Measurements from ENCODE around the gene CCDC91.

Gene CCDC91

DNA sequence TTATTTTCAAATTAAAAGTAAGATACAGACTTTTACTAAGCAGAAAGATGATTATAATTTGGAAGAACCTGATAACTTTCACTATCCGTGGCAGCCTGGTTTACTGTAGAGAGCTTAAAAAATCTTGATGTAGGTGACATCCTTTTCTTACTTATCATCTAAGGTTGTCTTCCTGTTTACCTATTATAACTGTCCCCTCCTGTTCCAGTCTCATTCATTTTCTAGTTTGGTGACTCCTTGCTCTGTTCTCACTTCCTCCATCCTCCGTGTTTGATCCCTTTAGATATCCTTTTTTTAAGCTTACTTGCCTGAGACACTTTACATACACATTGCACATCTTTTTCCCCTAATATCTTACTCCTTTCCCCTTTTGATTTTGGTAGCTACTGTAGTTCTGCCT, 27.5 kb downstream of the CCDC91 start:
- DNase-seq (ENCODE audit: low read depth): no peak
- TF ChIP-seq, protein P1, sequence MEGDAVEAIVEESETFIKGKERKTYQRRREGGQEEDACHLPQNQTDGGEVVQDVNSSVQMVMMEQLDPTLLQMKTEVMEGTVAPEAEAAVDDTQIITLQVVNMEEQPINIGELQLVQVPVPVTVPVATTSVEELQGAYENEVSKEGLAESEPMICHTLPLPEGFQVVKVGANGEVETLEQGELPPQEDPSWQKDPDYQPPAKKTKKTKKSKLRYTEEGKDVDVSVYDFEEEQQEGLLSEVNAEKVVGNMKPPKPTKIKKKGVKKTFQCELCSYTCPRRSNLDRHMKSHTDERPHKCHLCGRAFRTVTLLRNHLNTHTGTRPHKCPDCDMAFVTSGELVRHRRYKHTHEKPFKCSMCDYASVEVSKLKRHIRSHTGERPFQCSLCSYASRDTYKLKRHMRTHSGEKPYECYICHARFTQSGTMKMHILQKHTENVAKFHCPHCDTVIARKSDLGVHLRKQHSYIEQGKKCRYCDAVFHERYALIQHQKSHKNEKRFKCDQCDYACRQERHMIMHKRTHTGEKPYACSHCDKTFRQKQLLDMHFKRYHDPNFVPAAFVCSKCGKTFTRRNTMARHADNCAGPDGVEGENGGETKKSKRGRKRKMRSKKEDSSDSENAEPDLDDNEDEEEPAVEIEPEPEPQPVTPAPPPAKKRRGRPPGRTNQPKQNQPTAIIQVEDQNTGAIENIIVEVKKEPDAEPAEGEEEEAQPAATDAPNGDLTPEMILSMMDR (IDR thresholded peaks at IDR 0.05; ENCODE audit: low read depth, low read length, missing control alignments): no peak

DNA sequence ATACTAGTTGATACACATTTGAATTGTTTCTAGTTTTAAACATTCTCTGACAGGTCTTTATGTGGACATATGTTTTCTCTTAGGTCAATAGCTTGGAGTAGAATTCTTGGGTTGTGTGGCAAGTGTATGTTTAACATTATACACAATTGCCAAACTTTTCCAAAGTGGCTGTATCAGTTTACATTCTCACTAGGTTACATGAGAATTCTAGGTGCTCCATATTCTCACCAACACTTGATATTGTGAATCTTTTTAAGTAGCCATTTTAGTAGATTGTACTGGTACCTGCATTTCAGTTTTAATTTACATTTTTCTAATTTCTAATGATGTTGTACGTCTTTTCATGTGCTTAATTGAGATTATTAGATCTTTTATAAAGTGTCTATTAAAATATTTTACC, 28.6 kb downstream of the CCDC91 start:
- TF ChIP-seq, protein P1 (IDR thresholded peaks at IDR 0.05; ENCODE audit: low read depth, low read length, missing control alignments): no peak
- no peak overlapping the region for H3K4me3 ChIP-seq (ENCODE audit: low read depth, low read length)
- no peak for DNase-seq (ENCODE audit: low read depth)

More for the DNA sequence above, 27.5 kb downstream of the CCDC91 start:
- H3K4me3 ChIP-seq (ENCODE audit: low read depth, low read length): no peak overlapping the region

DNA sequence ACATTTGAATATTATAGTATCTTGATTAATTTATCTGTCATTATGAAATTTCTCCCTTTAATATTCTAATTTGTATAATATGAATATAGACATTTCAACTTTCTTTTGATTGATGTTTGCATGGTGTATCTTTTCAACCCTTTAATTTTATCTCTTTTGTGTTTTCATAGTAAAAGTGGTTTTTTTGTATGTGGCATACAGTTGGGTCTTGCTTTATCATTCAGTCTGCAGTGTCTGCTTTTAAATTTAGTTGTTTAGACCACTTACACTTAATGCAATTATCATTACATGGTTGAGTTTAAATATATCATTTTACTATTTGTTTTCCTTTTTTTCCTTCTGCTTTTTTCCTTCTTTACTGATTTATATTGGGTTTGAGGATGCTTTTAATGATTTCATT, 29.6 kb downstream of the CCDC91 start:
- H3K4me3 ChIP-seq (ENCODE audit: low read depth, low read length): no peak overlapping the region
- no peak for DNase-seq (ENCODE audit: low read depth)
- TF ChIP-seq, protein P1 (IDR thresholded peaks at IDR 0.05; ENCODE audit: low read depth, low read length, missing control alignments): no peak

DNA sequence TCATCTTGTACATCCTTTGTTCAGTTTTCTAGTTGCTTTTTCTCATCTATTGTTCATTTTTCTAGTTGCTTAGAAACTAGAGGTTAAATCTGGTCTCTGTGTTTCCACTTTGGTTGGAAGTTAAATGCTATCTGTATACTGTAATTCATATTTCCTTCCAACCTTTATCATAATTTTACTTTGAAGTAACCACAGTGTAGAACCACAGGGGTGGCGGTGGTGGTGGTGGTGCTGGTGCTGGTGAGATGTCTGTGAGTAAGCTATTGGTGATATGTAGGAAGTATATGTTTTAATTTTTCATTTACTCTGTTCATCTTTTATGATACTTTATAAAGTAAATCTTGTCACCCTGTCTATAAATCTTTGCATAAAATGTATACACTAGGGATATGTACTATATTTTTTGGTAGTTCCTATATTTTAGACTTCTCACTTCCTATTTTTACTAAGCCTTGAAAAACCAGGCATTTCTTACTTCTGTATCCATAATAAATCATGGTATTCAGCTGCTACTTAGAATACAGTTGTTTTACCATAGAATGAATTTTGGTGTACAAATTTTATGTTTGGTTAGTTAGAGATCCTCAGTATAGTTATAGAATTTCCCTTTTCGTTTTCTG, 31.9 kb downstream of the CCDC91 start:
- no peak for DNase-seq (ENCODE audit: low read depth)
- TF ChIP-seq, protein P1 (IDR thresholded peaks at IDR 0.05; ENCODE audit: low read depth, low read length, missing control alignments): no peak
- H3K4me3 ChIP-seq (ENCODE audit: low read depth, low read length): no peak overlapping the region

DNA sequence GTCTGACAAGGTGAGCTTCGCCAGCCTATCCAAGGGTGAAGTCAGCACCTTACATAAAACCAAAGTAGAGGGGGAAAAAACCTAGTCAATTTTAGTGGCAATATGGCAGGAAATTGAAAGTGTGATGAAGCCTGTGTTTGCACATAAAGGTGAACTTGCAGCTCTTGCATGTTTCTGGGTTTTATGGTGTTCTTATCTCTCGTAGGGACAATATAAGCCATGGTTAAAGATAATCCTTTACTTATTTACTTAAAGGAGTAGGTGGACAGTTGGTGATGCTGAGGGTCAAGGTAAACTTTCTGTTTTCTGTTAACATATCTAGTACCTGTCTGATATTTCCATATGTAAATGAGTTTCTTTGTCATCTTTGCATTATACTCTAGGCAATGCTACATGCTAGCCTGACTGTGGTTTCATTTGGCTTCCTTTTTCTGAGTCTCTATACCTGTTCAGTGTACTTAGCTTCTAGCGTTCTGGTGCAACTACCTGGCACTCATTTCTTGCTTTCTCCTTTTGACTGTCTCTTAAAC, 32.8 kb downstream of the CCDC91 start:
- H3K4me3 ChIP-seq (ENCODE audit: low read depth, low read length): no peak overlapping the region
- DNase-seq (ENCODE audit: low read depth): peak; percentile 36
- TF ChIP-seq, protein P1 (IDR thresholded peaks at IDR 0.05; ENCODE audit: low read depth, low read length, missing control alignments): no peak

DNA sequence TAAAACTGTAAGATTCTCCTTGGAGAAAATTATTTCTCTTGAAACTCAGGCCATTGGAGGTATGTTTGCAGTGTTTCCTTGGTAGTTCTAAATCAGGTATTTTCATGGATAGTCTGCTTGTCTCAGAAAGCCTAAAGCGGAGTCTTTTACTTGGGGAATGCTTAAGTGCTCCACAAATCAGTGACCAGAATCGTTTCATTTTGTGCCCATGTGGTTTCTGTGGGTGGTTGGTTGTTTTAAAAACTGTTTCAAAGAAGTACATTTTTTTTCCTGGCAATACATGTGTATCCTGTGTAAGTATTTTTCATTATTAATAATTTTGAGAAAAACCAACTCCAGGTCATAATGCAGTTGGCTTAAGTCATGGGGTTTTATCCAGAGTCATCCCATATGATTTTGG, 33.6 kb downstream of the CCDC91 start:
- TF ChIP-seq, protein P1 (IDR thresholded peaks at IDR 0.05; ENCODE audit: low read depth, low read length, missing control alignments): no peak
- H3K4me3 ChIP-seq (ENCODE audit: low read depth, low read length): no peak overlapping the region
- DNase-seq (ENCODE audit: low read depth): no peak

DNA sequence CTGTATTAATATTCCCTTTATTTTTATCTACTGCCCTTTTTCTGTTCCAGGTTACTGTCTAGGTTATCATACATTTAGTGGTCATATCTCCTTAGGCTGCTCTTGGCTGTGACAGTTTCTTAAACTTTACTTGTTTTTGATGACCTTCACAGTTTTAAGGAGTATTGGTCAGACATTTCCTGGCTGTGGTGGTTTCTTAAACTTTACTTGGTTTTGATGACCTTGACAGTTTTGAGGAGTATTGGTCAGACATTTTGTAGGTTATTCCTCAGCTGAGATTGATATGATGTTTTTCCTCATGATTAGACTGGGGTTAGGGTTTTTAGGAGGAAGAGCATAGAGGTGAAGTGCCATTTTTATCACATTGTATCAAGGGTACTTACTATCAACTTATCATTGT, 36.4 kb downstream of the CCDC91 start:
- no peak for DNase-seq (ENCODE audit: low read depth)
- TF ChIP-seq, protein P1 (IDR thresholded peaks at IDR 0.05; ENCODE audit: low read depth, low read length, missing control alignments): no peak
- H3K4me3 ChIP-seq (ENCODE audit: low read depth, low read length): no peak overlapping the region

Data from GM12864 (cell line).